Hepatocyte (in vitro differentiated cells): ENCODE results near the gene JKAMP. TPM values are rescaled to one million over a fixed set of nuclear protein-coding genes. Genes with fewer than 3 reads are reported as not detected.

Experiments
- DNase-seq: peaks from one replicate; pipeline ENCODE4 v3.0.0-alpha.2; 2016; ENCODE audit warnings: low spot score
- H2AFZ ChIP-seq: fragments of 200-600 bp; sonication (generic); 2 replicates; pipeline ENCODE4 v1.6.0; 2016; ENCODE audit warnings: antibody characterized with exemption, mild to moderate bottlenecking
- H3K27ac ChIP-seq: fragments of 200-600 bp; sonication (generic); 2 replicates; pipeline ENCODE4 v1.5.1; 2016; ENCODE audit warnings: mild to moderate bottlenecking
- H3K27me3 ChIP-seq: fragments of 200-600 bp; sonication (generic); 2 replicates; pipeline ENCODE4 v1.6.1; 2016
- H3K36me3 ChIP-seq: fragments of 200-600 bp; sonication (generic); replicated peaks from 2 replicates; pipeline ENCODE4 v1.5.1; 2016; ENCODE audit warnings: low read depth; ENCODE audit not compliant: insufficient read depth
- H3K4me1 ChIP-seq: fragments of 200-600 bp; sonication (generic); 2 replicates; pipeline ENCODE4 v1.5.1; 2016; ENCODE audit warnings: mild to moderate bottlenecking, moderate library complexity; ENCODE audit not compliant: insufficient read depth
- H3K4me2 ChIP-seq: fragments of 200-600 bp; sonication (generic); 2 replicates; pipeline ENCODE4 v1.6.0; 2016
- H3K4me3 ChIP-seq: fragments of 200-600 bp; sonication (generic); 2 replicates; pipeline ENCODE4 v1.5.1; 2016; ENCODE audit warnings: mild to moderate bottlenecking
- H3K79me2 ChIP-seq: fragments of 200-600 bp; sonication (generic); 2 replicates; pipeline ENCODE4 v1.6.0; 2017; ENCODE audit warnings: mild to moderate bottlenecking
- H3K9me2 ChIP-seq: fragments of 200-600 bp; sonication (generic); replicated peaks from 2 replicates; pipeline ENCODE4 v1.6.0; 2017; ENCODE audit warnings: mild to moderate bottlenecking; ENCODE audit not compliant: insufficient read depth
- H3K9me3 ChIP-seq: fragments of 200-600 bp; sonication (generic); 2 replicates; pipeline ENCODE4 v1.5.1; 2016; ENCODE audit warnings: low read depth, mild to moderate bottlenecking
- H4K20me1 ChIP-seq: fragments of 200-600 bp; sonication (generic); 2 replicates; pipeline ENCODE4 v1.6.0; 2016; ENCODE audit warnings: mild to moderate bottlenecking; ENCODE audit not compliant: insufficient read depth, poor library complexity, severe bottlenecking
- EZH2 ChIP-seq: fragments of 200-600 bp; sonication (generic); IDR thresholded peaks from 2 replicates; pipeline ENCODE4 v1.6.1; 2016; ENCODE audit warnings: antibody characterized with exemption, mild to moderate bottlenecking, borderline replicate concordance
- EZH2phosphoT487 ChIP-seq: fragments of 200-600 bp; sonication (generic); IDR thresholded peaks from one replicate; pipeline ENCODE4 v1.6.1; 2018; ENCODE audit warnings: antibody characterized with exemption, mild to moderate bottlenecking, low read depth, moderate library complexity; ENCODE audit not compliant: unreplicated experiment, severe bottlenecking
- WGBS: methylation state at CpG from one replicate; pipeline ENCODE4 v1.1.6; 2016; ENCODE audit warnings: low lambda C conversion rate; ENCODE audit errors: missing lambda C conversion rate; 5-methylcytosine and 5-hydroxymethylcytosine counted together
- polyA plus RNA-seq: library from polyadenylated mRNA; unstranded; fragments of >200 nt; fragmentation: Nextera tagmentation; extraction: Ambion mirVana; gene quantifications from 2 replicates; pipeline ENCODE4 v1.2.1, GENCODE V29; 2016
- total RNA-seq: library from RNA; depleted of rRNA; stranded (reverse); fragments of >200 nt; gene quantifications from 2 replicates; pipeline ENCODE4 v1.2.3, GENCODE V29; 2014
- TF ChIP-seq, protein P1 (sequence below): fragments of 200-600 bp; sonication (generic); IDR thresholded peaks from 2 replicates; pipeline ENCODE4 v1.5.1; 2016; ENCODE audit warnings: antibody characterized with exemption, mild to moderate bottlenecking; ENCODE audit not compliant: poor library complexity

The JKAMP gene
- total and polyA plus RNA-seq, 2 experiments from 2014 or later, result 69.9 to 94.9 TPM

DNA sequence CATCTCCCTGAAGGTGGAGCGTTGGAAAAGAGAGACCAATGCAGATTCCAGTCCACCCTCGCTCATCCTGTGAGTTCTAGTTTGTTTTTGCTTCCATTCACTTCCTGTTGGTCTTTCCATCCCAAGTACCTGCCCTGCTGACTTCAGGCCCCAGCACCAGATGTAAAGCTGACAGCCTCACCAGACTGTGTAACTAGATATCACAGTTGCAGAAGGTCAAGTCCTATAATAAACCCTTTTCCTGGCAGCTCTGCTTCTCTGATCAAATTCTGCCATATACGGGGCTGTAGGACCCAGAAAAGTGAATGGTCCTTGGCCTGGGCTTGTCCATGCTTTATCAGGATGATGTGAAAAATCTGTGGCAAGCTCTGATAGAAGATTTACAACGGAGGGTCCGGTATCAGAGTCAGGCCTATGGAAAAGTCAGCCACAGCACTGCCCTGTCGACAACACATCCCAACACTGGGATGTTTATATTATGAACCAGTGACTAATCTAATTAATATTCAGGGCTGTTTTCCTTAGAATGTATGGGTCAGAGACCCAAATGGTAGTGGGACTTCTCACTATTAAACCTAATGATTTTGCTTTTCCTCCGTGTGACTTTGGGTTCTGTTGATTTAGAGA lies 50.2 kb downstream of the JKAMP start:
- Histone ChIP-seq H3K9me3 (no peaks in the 10 kb centered on the region), H3K36me3 (no peaks in the 10 kb centered on the region), H3K4me2 (no peak overlapping the region), H4K20me1 (no peaks in the 10 kb centered on the region), H3K27ac (no peak overlapping the region), H3K4me3 (no peak overlapping the region), H3K27me3 (no peaks in the 10 kb centered on the region), H3K79me2 (no peaks in the 10 kb centered on the region), H3K4me1 (no peaks in the 10 kb centered on the region), H3K9me2 (no peaks in the 10 kb centered on the region), H2AFZ (no peak overlapping the region)
- no peak for DNase-seq
- TF ChIP-seq EZH2 (no peak), EZH2phosphoT487 (no peak)
- TF ChIP-seq, protein P1, sequence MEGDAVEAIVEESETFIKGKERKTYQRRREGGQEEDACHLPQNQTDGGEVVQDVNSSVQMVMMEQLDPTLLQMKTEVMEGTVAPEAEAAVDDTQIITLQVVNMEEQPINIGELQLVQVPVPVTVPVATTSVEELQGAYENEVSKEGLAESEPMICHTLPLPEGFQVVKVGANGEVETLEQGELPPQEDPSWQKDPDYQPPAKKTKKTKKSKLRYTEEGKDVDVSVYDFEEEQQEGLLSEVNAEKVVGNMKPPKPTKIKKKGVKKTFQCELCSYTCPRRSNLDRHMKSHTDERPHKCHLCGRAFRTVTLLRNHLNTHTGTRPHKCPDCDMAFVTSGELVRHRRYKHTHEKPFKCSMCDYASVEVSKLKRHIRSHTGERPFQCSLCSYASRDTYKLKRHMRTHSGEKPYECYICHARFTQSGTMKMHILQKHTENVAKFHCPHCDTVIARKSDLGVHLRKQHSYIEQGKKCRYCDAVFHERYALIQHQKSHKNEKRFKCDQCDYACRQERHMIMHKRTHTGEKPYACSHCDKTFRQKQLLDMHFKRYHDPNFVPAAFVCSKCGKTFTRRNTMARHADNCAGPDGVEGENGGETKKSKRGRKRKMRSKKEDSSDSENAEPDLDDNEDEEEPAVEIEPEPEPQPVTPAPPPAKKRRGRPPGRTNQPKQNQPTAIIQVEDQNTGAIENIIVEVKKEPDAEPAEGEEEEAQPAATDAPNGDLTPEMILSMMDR, result no peak
- WGBS, result 79% methylated on average over 7 of the region's 7 CpGs

DNA sequence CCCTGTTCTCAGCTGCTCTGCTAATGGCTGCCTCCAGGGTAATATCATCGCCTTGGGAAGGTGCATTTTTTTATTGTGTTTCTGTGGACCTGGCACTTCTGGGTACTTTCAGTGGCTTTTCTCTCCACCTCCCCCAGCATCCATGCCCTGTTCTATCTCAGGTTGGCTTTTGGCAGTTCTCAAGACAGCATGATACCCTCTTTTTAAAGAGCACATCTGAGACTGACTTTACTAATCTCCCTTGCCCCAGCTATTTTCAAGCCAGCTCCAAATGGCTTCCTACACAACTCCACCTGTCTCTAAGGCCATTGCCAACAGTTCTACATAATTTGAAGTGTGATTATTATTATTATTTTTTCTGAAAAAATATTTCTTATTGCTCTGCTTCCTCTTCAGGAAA lies 53.2 kb downstream of the JKAMP start:
- no peaks in the 10 kb centered on the region for H3K36me3 ChIP-seq
- no peak overlapping the region for H3K4me3 ChIP-seq
- no peaks in the 10 kb centered on the region for H3K27me3 ChIP-seq
- no peaks in the 10 kb centered on the region for H3K4me1 ChIP-seq
- H3K4me2 ChIP-seq, result no peak overlapping the region
- no peaks in the 10 kb centered on the region for H3K9me3 ChIP-seq
- H3K79me2 ChIP-seq, result no peaks in the 10 kb centered on the region
- 90% methylated on average over 1 of the region's 1 CpG for WGBS
- H3K9me2 ChIP-seq, result no peaks in the 10 kb centered on the region
- H4K20me1 ChIP-seq, result no peaks in the 10 kb centered on the region
- no peak overlapping the region for H3K27ac ChIP-seq
- TF ChIP-seq, protein P1, result no peak
- TF ChIP-seq EZH2 (no peak), EZH2phosphoT487 (no peak)
- no peak overlapping the region for H2AFZ ChIP-seq
- DNase-seq, result no peak

DNA sequence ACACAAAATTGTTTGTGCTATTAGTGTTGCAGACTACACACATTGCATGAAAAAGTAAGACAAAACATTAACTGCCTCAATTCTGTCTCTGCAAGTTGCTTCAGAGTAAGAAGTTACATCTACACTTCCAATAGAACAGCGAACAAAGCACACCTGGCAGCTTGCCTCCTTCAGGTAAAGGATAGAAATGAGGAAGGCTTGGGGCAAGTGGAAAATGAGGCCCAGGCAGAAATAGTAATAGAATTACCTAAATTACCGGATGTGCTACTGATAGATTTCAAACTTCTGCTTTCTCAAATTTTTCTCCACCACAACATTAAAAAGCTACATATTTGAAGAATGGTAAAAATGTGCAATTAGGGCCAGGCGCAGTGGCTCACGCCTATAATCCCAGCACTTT lies 54.6 kb downstream of the JKAMP start:
- Histone ChIP-seq H3K4me2 (no peak overlapping the region), H3K4me1 (no peaks in the 10 kb centered on the region), H4K20me1 (no peaks in the 10 kb centered on the region), H3K9me2 (no peaks in the 10 kb centered on the region), H3K27me3 (no peaks in the 10 kb centered on the region), H2AFZ (no peak overlapping the region), H3K27ac (no peak overlapping the region), H3K4me3 (no peak overlapping the region), H3K79me2 (no peaks in the 10 kb centered on the region), H3K9me3 (no peaks in the 10 kb centered on the region), H3K36me3 (no peaks in the 10 kb centered on the region)
- TF ChIP-seq EZH2phosphoT487, result no peak
- TF ChIP-seq, protein P1, result no peak
- TF ChIP-seq EZH2, result no peak
- 94% methylated on average over 4 of the region's 4 CpGs for WGBS
- DNase-seq, result no peak

DNA sequence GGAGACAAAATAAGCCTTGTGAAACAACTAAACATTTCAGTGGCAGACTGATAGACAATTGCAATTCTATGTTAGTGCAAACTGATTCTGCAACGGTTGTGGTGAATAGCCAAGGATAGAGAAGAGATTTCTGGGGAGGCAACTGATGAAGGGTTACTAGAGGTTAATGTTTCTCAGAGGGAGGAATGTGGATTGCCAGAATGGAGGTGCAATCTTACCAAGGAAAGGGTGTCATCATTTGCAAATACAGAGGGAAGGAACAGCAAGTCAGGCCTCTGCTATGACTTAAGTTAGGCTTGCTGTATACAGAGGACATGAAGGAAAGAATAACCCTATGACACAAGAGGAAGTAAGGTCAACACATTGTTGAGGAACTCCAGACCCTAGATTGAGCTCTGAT lies 56.5 kb downstream of the JKAMP start:
- TF ChIP-seq, protein P1, result no peak
- TF ChIP-seq EZH2phosphoT487, result no peak
- TF ChIP-seq EZH2, result no peak
- Histone ChIP-seq H3K27me3 (no peaks in the 10 kb centered on the region), H3K36me3 (no peaks in the 10 kb centered on the region), H3K4me1 (no peaks in the 10 kb centered on the region), H3K9me3 (no peaks in the 10 kb centered on the region), H3K27ac (no peak overlapping the region), H3K4me2 (no peak overlapping the region), H4K20me1 (no peaks in the 10 kb centered on the region), H2AFZ (no peak overlapping the region), H3K79me2 (no peaks in the 10 kb centered on the region), H3K4me3 (no peak overlapping the region), H3K9me2 (no peaks in the 10 kb centered on the region)
- 35% methylated on average over 1 of the region's 1 CpG for WGBS
- DNase-seq, result no peak
